ENCODE results near the gene SEMA4C.

Gene SEMA4C

GRCh38 chr2:96819128-96819875 is 50.6 kb downstream of the SEMA4C start:
- DNase-seq, result peak in 1 of 14 donors; percentile 84

- DNase-seq, result no peak
Observed at GRCh38 chr2:96817882-96818281, 52.0 kb downstream of the SEMA4C start.

GRCh38 chr2:96816836-96817702 is 52.8 kb downstream of the SEMA4C start:
- DNase-seq, result no peak

- DNase-seq, result peak; percentile 83 to 99 (median 94)
Observed at GRCh38 chr2:96816127-96816835, 53.6 kb downstream of the SEMA4C start, which contains the start of gene CNNM3. Gene CNNM3, plus strand, starts transcription at chr2:96816268. Its CDS starts 10 bp downstream, at chr2:96816278.

GRCh38 chr2:96815326-96816126 is 54.4 kb downstream of the SEMA4C start:
- DNase-seq, result peak in 3 of 14 donors; percentile 49 to 68 (median 64)

- DNase-seq, result no peak
Observed at GRCh38 chr2:96813656-96814055, 56.2 kb downstream of the SEMA4C start.

GRCh38 chr2:96811917-96812316 is 58.0 kb downstream of the SEMA4C start:
- DNase-seq, result no peak

GRCh38 chr2:96810783-96811192 is 59.1 kb downstream of the SEMA4C start:
- no peak for DNase-seq

- DNase-seq, result peak in 1 of 14 donors; percentile 19
Observed at GRCh38 chr2:96809951-96810782, 59.7 kb downstream of the SEMA4C start.
